22Rv1 (cell line): ENCODE results near the gene RFC1.

Source experiments
- ZFX ChIP-seq: fragments of 450-650 bp; IDR thresholded peaks from 2 replicates; pipeline ENCODE4 v1.6.1; 2017; ENCODE audit warnings: antibody characterized with exemption, borderline replicate concordance
- TF ChIP-seq, protein P1 (sequence below): fragments of 450-650 bp; IDR thresholded peaks from 2 replicates; pipeline ENCODE4 v1.5.1; 2017; ENCODE audit warnings: mild to moderate bottlenecking

DNA sequence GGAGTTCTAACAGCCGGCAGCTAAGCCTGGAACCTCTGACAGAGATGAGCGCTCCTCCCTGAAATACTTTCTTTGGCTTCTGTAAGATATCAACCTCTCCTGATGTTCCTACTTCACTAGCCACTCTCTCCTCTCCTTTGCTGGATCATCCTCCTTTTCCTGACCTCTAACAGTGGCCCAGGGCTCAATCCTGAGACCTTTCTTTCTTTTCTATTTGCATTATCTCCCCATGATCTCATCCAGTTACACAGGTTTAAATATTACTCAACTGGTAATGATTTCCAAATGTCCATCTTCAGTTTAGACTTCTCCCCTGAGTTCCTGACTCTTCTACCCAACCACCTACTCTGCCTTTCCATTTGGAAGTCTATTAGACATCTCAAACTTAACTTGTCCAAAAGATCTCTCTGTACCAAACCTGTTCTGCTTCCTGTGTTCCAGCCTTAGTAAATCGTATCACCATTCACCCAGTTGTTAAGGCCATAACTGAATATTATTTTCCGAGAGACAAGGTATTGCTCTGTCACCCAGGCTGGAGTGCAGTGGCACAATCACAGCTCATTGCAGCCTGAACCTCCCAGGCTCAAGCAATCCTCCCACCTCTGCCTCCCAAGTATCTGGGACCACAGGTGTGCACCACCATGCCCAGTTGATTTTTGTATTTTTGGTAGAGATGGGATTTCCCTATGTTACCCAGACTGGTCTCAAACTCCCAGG lies 41.1 kb downstream of the RFC1 start:
- TF ChIP-seq, protein P1, sequence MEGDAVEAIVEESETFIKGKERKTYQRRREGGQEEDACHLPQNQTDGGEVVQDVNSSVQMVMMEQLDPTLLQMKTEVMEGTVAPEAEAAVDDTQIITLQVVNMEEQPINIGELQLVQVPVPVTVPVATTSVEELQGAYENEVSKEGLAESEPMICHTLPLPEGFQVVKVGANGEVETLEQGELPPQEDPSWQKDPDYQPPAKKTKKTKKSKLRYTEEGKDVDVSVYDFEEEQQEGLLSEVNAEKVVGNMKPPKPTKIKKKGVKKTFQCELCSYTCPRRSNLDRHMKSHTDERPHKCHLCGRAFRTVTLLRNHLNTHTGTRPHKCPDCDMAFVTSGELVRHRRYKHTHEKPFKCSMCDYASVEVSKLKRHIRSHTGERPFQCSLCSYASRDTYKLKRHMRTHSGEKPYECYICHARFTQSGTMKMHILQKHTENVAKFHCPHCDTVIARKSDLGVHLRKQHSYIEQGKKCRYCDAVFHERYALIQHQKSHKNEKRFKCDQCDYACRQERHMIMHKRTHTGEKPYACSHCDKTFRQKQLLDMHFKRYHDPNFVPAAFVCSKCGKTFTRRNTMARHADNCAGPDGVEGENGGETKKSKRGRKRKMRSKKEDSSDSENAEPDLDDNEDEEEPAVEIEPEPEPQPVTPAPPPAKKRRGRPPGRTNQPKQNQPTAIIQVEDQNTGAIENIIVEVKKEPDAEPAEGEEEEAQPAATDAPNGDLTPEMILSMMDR, result no peak
- TF ChIP-seq ZFX, result no peak
